Lower leg skin (tissue), 4 donors: ENCODE data around the gene OGG1. TPM values are rescaled to one million over a fixed set of nuclear protein-coding genes. Genes with fewer than 3 reads are reported as not detected.

Experiments
- DNase-seq, 2 donors: peaks; one replicate each; pipeline ENCODE4 v3.0.0-alpha.2; 2019; ENCODE audit warnings: low spot score in 2 of 2
- H3K4me3 ChIP-seq: fragments of 200-600 bp; sonication (generic); 2 replicates; pipeline ENCODE4 v1.5.1; 2017; ENCODE audit warnings: mild to moderate bottlenecking, low read depth; ENCODE audit not compliant: poor library complexity, severe bottlenecking
- CTCF ChIP-seq, 3 donors: fragments of 450-650 bp; IDR thresholded peaks; one replicate each; pipeline ENCODE4 v1.5.1; 2016; ENCODE audit warnings: antibody characterized with exemption in 3 of 3, mild to moderate bottlenecking in 3 of 3, moderate library complexity in 2 of 3
- POLR2A ChIP-seq, 2 donors: fragments of 450-650 bp; IDR thresholded peaks; one replicate each; pipeline ENCODE4 v1.6.1; 2016 to 2017; ENCODE audit warnings: antibody characterized with exemption in 2 of 2, mild to moderate bottlenecking in 1 of 2, moderate library complexity in 1 of 2
- WGBS, 2 donors: methylation state at CpG; one replicate each; pipeline ENCODE4 v1.1.5; 2018; 5-methylcytosine and 5-hydroxymethylcytosine counted together
- intact Hi-C: fragments of 100-400 bp; cut with DNase I; formaldehyde crosslinking; loops from one replicate; pipeline ENCODE4 v1.15.0; 2023; ENCODE audit warnings: low total_unique reads
- total RNA-seq, 4 donors: library from RNA; depleted of rRNA; stranded (reverse); fragments of >200 nt; gene quantifications; one replicate each; pipeline ENCODE4 v1.1.0, GENCODE V29; 2016

OGG1 gene
- total RNA-seq, 4 donors from 2014 or later = 7.9 to 27.2 (median 17.4) TPM

DNA sequence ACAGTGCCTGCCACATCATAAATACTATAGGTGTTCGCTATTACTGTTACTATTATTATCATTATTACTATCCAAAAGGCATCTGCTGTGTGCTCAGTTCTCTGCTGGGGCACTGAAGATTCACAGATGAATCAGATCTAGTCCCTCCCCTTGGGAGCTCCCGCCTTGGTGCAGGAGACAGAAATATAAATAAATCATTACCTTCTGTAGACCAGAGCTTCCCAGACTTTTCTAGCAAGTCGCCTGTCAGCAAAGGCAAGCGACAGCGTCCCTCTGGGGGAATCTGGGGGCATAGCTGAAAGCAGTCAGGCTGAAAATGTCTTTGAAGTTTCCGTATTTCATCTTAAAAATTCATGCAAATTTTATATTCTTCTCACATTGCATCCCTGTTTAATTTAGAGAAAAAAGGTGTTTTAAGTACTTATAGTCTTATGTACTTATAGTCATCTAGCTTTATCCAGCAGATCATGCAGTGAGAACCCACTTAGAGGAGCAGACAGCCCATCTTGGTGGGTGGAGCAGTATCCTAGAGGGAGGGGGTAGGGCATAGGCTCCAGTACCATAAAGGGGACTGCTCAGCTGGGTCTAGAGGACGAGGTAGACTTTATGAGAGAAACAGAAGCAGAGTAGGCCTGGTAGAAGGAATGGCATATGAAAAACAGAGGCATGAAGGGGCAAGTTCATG lies 28.6 kb upstream of the OGG1 start:
- intact Hi-C loops = no loop called here
- H3K4me3 ChIP-seq = no peak overlapping the region
- WGBS, 2 donors = 38 to 40% methylated on average over 7 of the region's 7 CpGs
- TF ChIP-seq POLR2A (IDR thresholded peaks at IDR 0.05) (no peak), CTCF (IDR thresholded peaks at IDR 0.05) (no peak)
- DNase-seq = no peak

GRCh38 chr3:9721700-9722060 lies 28.1 kb upstream of the OGG1 start:
- H3K4me3 ChIP-seq = no peak overlapping the region
- no peak for TF ChIP-seq POLR2A (IDR thresholded peaks at IDR 0.05)
- no peak for TF ChIP-seq CTCF (IDR thresholded peaks at IDR 0.05)
- 79 to 89% methylated on average over 2 of the region's 2 CpGs for WGBS, 2 donors
- intact Hi-C loops = no loop called here
- DNase-seq = no peak

DNA sequence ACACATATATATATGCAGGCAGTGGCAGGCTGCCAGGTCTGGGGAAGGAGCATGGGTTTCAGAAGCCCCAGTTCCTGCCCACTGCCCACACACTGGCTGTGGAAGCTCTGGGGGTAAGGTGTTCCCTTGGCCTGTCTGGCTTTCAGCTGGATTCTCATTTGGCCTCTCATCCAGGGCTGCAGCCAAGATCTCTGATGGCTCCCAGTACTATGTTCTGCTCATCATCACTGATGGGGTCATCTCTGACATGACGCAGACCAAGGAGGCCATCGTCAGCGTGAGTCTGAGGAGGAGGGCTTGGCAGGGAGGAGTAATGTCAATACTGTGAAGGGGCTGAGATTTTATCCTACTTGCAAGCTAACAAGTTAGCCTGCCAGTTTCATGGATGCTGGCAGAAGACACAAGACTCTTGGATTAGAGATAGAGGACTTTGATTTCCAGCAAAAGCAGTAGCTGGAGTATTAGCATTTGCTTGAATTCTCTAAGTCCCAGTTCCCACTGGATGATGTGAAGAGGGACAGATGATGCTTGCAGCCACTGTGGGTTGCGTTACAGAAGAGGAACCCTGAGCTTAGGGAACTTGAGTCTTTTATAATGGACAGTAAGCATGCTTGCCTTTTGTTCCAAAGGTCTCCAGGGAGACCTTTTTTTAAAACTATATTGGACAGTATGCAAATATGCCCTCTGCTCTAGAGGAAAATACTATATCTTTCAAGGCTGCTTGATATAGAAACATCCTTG lies 23.8 kb upstream of the OGG1 start:
- intact Hi-C loops = no loop called here
- no peak for TF ChIP-seq POLR2A (IDR thresholded peaks at IDR 0.05)
- no peak for TF ChIP-seq CTCF (IDR thresholded peaks at IDR 0.05)
- 87 to 91% methylated on average over 4 of the region's 4 CpGs for WGBS, 2 donors
- no peak overlapping the region for H3K4me3 ChIP-seq
- DNase-seq = no peak

DNA sequence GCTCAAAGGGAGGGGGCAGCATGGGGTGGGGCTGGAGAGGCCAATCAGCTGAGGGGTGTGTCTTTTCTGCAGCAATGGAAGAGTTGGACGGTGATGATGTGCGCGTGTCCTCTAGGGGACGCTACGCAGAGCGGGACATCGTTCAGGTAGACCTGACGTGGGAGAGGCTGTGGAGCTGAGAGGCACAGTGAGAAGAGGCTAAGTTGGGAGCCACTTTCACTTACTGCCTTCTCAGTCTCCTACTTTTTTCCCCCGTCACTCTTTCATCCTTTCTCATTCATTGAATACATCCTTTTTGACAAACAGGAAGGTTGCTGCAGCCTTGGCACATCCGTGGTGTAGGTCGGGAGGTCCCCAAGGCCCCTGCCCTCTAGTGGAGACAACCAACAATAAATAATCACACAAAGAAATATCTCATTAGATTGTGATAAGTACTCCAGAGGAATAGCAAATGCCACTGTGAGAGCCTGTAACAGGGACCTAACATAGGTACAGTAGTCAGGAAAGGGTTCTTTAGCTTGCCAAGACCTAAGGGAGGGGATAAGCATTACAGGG lies 22.6 kb upstream of the OGG1 start:
- DNase-seq = no peak
- H3K4me3 ChIP-seq = no peak overlapping the region
- no peak for TF ChIP-seq POLR2A (IDR thresholded peaks at IDR 0.05)
- no peak for TF ChIP-seq CTCF (IDR thresholded peaks at IDR 0.05)
- WGBS, 2 donors = 13 to 19% methylated on average over 11 of the region's 11 CpGs
- intact Hi-C loops = no loop called here

GRCh38 chr3:9727743-9728142 lies 22.0 kb upstream of the OGG1 start:
- TF ChIP-seq CTCF (IDR thresholded peaks at IDR 0.05) (no peak), POLR2A (IDR thresholded peaks at IDR 0.05) (no peak)
- WGBS, 2 donors = 86 to 90% methylated on average over 2 of the region's 2 CpGs
- no peak for DNase-seq
- intact Hi-C loops = no loop called here
- H3K4me3 ChIP-seq = no peak overlapping the region
